Measurements from ENCODE around the gene ZNF524. TPM values are rescaled to one million over a fixed set of nuclear protein-coding genes. Genes with fewer than 3 reads are reported as not detected.
"Not testable (repeated sequence)": the region's sequence is repeated elsewhere in the genome, so short reads cannot be mapped to it uniquely, and the experiment has no call there.

The ZNF524 gene
- total RNA-seq, 1 experiment from 2014 or later, result 5.5 TPM

- TF ChIP-seq ZBTB43 (CRISPR knock-in tag; IDR thresholded peaks at IDR 0.05) (no peak), MLX (CRISPR knock-in tag; IDR thresholded peaks at IDR 0.05) (no peak), FOXK1 (CRISPR knock-in tag; IDR thresholded peaks at IDR 0.05) (no peak), ZNF121 (CRISPR knock-in tag; IDR thresholded peaks at IDR 0.05) (no peak), RELA (CRISPR knock-in tag; IDR thresholded peaks at IDR 0.05; ENCODE audit: borderline replicate concordance) (no peak), SOX15 (CRISPR knock-in tag; IDR thresholded peaks at IDR 0.05) (no peak), NR1H2 (CRISPR knock-in tag; IDR thresholded peaks at IDR 0.05) (no peak), ZNF232 (CRISPR knock-in tag; IDR thresholded peaks at IDR 0.05) (no peak), E2F5 (CRISPR knock-in tag; IDR thresholded peaks at IDR 0.05) (no peak), ZNF396 (CRISPR knock-in tag; IDR thresholded peaks at IDR 0.05; ENCODE audit: borderline replicate concordance) (no peak)
- TF ChIP-seq, protein P1, sequence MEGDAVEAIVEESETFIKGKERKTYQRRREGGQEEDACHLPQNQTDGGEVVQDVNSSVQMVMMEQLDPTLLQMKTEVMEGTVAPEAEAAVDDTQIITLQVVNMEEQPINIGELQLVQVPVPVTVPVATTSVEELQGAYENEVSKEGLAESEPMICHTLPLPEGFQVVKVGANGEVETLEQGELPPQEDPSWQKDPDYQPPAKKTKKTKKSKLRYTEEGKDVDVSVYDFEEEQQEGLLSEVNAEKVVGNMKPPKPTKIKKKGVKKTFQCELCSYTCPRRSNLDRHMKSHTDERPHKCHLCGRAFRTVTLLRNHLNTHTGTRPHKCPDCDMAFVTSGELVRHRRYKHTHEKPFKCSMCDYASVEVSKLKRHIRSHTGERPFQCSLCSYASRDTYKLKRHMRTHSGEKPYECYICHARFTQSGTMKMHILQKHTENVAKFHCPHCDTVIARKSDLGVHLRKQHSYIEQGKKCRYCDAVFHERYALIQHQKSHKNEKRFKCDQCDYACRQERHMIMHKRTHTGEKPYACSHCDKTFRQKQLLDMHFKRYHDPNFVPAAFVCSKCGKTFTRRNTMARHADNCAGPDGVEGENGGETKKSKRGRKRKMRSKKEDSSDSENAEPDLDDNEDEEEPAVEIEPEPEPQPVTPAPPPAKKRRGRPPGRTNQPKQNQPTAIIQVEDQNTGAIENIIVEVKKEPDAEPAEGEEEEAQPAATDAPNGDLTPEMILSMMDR (IDR thresholded peaks at IDR 0.05), result no peak
- TF ChIP-seq, protein P2, sequence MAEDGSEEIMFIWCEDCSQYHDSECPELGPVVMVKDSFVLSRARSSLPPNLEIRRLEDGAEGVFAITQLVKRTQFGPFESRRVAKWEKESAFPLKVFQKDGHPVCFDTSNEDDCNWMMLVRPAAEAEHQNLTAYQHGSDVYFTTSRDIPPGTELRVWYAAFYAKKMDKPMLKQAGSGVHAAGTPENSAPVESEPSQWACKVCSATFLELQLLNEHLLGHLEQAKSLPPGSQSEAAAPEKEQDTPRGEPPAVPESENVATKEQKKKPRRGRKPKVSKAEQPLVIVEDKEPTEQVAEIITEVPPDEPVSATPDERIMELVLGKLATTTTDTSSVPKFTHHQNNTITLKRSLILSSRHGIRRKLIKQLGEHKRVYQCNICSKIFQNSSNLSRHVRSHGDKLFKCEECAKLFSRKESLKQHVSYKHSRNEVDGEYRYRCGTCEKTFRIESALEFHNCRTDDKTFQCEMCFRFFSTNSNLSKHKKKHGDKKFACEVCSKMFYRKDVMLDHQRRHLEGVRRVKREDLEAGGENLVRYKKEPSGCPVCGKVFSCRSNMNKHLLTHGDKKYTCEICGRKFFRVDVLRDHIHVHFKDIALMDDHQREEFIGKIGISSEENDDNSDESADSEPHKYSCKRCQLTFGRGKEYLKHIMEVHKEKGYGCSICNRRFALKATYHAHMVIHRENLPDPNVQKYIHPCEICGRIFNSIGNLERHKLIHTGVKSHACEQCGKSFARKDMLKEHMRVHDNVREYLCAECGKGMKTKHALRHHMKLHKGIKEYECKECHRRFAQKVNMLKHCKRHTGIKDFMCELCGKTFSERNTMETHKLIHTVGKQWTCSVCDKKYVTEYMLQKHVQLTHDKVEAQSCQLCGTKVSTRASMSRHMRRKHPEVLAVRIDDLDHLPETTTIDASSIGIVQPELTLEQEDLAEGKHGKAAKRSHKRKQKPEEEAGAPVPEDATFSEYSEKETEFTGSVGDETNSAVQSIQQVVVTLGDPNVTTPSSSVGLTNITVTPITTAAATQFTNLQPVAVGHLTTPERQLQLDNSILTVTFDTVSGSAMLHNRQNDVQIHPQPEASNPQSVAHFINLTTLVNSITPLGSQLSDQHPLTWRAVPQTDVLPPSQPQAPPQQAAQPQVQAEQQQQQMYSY (CRISPR knock-in tag; IDR thresholded peaks at IDR 0.05), result no peak
- TF ChIP-seq, protein P3, sequence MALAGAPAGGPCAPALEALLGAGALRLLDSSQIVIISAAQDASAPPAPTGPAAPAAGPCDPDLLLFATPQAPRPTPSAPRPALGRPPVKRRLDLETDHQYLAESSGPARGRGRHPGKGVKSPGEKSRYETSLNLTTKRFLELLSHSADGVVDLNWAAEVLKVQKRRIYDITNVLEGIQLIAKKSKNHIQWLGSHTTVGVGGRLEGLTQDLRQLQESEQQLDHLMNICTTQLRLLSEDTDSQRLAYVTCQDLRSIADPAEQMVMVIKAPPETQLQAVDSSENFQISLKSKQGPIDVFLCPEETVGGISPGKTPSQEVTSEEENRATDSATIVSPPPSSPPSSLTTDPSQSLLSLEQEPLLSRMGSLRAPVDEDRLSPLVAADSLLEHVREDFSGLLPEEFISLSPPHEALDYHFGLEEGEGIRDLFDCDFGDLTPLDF (CRISPR knock-in tag; IDR thresholded peaks at IDR 0.05), result no peak
- TF ChIP-seq, protein P4, sequence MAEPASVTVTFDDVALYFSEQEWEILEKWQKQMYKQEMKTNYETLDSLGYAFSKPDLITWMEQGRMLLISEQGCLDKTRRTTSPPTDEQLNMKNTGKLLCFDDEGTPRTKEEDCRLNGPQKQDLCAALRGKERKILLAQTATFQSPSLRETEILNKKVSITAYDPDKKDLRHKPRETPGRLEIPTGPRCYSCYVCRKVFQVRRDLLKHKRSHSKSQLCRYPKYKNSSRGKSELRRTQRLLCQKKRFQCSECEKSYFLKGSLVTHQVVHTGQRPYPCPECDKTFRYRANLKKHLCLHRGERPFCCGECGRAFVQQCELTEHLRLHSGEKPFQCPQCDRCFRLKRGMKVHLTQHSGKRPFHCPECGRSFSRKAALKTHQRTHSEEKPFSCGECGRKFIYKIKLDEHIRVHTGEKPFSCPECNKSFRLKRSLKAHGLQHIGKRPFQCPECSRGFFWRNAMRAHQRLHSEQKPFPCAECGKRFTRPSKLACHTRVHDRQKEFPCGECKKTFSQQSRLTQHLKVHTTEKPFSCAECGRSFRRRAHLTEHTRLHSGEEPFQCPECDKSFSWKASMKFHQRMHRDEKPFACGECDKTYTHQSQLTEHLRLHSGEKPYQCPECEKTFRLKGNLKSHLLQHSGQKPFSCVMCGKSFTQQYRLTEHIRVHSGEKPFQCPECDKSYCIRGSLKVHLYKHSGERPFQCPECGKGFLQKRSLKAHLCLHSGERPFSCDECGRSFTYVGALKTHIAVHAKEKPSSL (CRISPR knock-in tag; conservative IDR thresholded peaks at IDR 0.05), result no peak
Observed at GRCh38 chr19:55581823-55582223, 18.3 kb upstream of the ZNF524 start (continued).

GRCh38 chr19:55582284-55582683 is 17.8 kb upstream of the ZNF524 start:
- Mint-ChIP-seq H3K27me3 (ENCODE audit: low read depth) (peaks cover 24% of the 10 kb centered on the region), H3K4me1 (peaks cover 18% of the 10 kb centered on the region)
- H3K27ac Mint-ChIP-seq; POLR2A ChIA-PET; H3K4me3 Mint-ChIP-seq; H3K36me3 Mint-ChIP-seq; DNase-seq (ENCODE audit: low spot score); H3K9me3 Mint-ChIP-seq; ATAC-seq: not testable (repeated sequence)
- CTCF ChIA-PET, result interaction anchor here (1.5 kb wide), 1 partner anchor 114 kb away, joined by 5 read pairs; no protein-coding TSS in a partner anchor

- not testable (repeated sequence) for DNase-seq (ENCODE audit: low spot score); H3K27ac Mint-ChIP-seq; H3K4me3 Mint-ChIP-seq; H3K9me3 Mint-ChIP-seq; ATAC-seq; H3K36me3 Mint-ChIP-seq
- peaks cover 20% of the 10 kb centered on the region for H3K4me1 Mint-ChIP-seq
- H3K27me3 Mint-ChIP-seq (ENCODE audit: low read depth), result peaks cover 24% of the 10 kb centered on the region
- ChIA-PET POLR2A (interaction anchor here (0.6 kb wide), 1 partner anchor 88 kb away, joined by 3 read pairs; no protein-coding TSS in a partner anchor), CTCF (interaction anchor here (0.6 to 1.7 kb wide), 5 partner anchors 22 to 1920 kb away, joined by 3 to 6 read pairs (median 4); no protein-coding TSS in a partner anchor)
Observed at GRCh38 chr19:55583897-55584296, 16.2 kb upstream of the ZNF524 start.

All from WTC11 (cell line).